IPS-NIHi7 (cell line): Measurements from ENCODE around the gene ATP5F1E.

ENCODE experiments used
- DNase-seq: peaks from one replicate; pipeline ENCODE4 v3.0.0; 2012; ENCODE audit warnings: mixed read lengths; ENCODE audit errors: extremely low spot score

Gene ATP5F1E

GRCh38 chr20:59006167-59006863 is 25.8 kb downstream of the ATP5F1E start:
- DNase-seq, result no peak

- DNase-seq, result no peak
These were observed 26.5 kb downstream of the ATP5F1E start for GRCh38 chr20:59005523-59006166.

GRCh38 chr20:59004763-59005522 is 27.2 kb downstream of the ATP5F1E start:
- no peak for DNase-seq

- DNase-seq, result no peak
These were observed 27.7 kb downstream of the ATP5F1E start for GRCh38 chr20:59004493-59004762.

GRCh38 chr20:59003836-59004492 is 28.2 kb downstream of the ATP5F1E start:
- DNase-seq, result no peak

GRCh38 chr20:59002874-59003399 is 29.2 kb downstream of the ATP5F1E start:
- no peak for DNase-seq

GRCh38 chr20:59002388-59002787 is 29.7 kb downstream of the ATP5F1E start:
- DNase-seq, result no peak

- DNase-seq, result no peak
These were observed 30.5 kb downstream of the ATP5F1E start for GRCh38 chr20:59001449-59002171.

GRCh38 chr20:59001068-59001448 is 31.1 kb downstream of the ATP5F1E start:
- no peak for DNase-seq

- no peak for DNase-seq
These were observed 31.8 kb downstream of the ATP5F1E start for GRCh38 chr20:59000326-59000725.

- no peak for DNase-seq
These were observed 33.5 kb downstream of the ATP5F1E start for GRCh38 chr20:58998656-58999055.

GRCh38 chr20:58997141-58997770 is 34.9 kb downstream of the ATP5F1E start:
- DNase-seq, result no peak

- DNase-seq, result no peak
These were observed 35.9 kb downstream of the ATP5F1E start for GRCh38 chr20:58996226-58996611.

GRCh38 chr20:58995461-58996225 is 36.5 kb downstream of the ATP5F1E start:
- DNase-seq, result no peak

- no peak for DNase-seq
These were observed 37.6 kb downstream of the ATP5F1E start for GRCh38 chr20:58994390-58995159.

- DNase-seq, result no peak
These were observed 38.5 kb downstream of the ATP5F1E start for GRCh38 chr20:58993332-58994248.

GRCh38 chr20:58992911-58993310 is 39.2 kb downstream of the ATP5F1E start:
- no peak for DNase-seq

GRCh38 chr20:58991715-58992114 is 40.4 kb downstream of the ATP5F1E start:
- DNase-seq, result no peak
